K562 (cell line): ENCODE results near the gene PACSIN1. TPM values are rescaled to one million over a fixed set of nuclear protein-coding genes. Genes with fewer than 3 reads are reported as not detected.

ENCODE experiments used
- EP300 ChIP-seq: IDR thresholded peaks from 2 replicates; pipeline ENCODE4 v1.6.1; 2012; ENCODE audit warnings: low read length, improper control_type of control experiment
- ESRRB ChIP-seq: fragments of 250-450 bp; sonication (Bioruptor Pico); IDR thresholded peaks from 2 replicates; pipeline ENCODE4 v1.5.0; 2020; ENCODE audit warnings: mild to moderate bottlenecking, moderate library complexity, borderline replicate concordance
- EZH2 ChIP-seq: IDR thresholded peaks from 2 replicates; pipeline ENCODE4 v1.6.1; 2012; ENCODE audit warnings: low read depth, mild to moderate bottlenecking, inconsistent platforms, low read length, borderline replicate concordance
- GMEB1 ChIP-seq: fragments of 250-450 bp; sonication (Bioruptor Pico); IDR thresholded peaks from 2 replicates; pipeline ENCODE4 v1.4.0; 2020; ENCODE audit warnings: mild to moderate bottlenecking
- HCFC1 ChIP-seq: IDR thresholded peaks from 2 replicates; pipeline ENCODE4 v1.6.1; 2012; ENCODE audit warnings: low read depth, low read length, improper control_type of control experiment
- HMGN3 ChIP-seq: IDR thresholded peaks from 2 replicates; pipeline ENCODE4 v1.6.1; 2011; ENCODE audit warnings: borderline replicate concordance, low read depth, mild to moderate bottlenecking, mixed read lengths, low read length; ENCODE audit not compliant: insufficient read length; ENCODE audit errors: extremely low read depth
- HNRNPL ChIP-seq: fragments of 200-400 bp; formaldehyde crosslinking; IDR thresholded peaks from 2 replicates; pipeline ENCODE4 v1.6.1; 2017; ENCODE audit warnings: low read depth, mild to moderate bottlenecking, low read length
- MCM3 ChIP-seq: fragments of 450-650 bp; IDR thresholded peaks from 2 replicates; pipeline ENCODE4 v1.6.1; 2016
- MXD1 ChIP-seq: fragments of 250-450 bp; sonication (Bioruptor Pico); IDR thresholded peaks from 2 replicates; pipeline ENCODE4 v1.8.0; 2021; ENCODE audit warnings: borderline replicate concordance, mild to moderate bottlenecking, moderate library complexity; ENCODE audit not compliant: poor library complexity, severe bottlenecking
- NFATC3 ChIP-seq: fragments of 450-650 bp; IDR thresholded peaks from 2 replicates; pipeline ENCODE4 v1.6.1; 2017; ENCODE audit warnings: mild to moderate bottlenecking
- OTX1 ChIP-seq: fragments of 450-650 bp; formaldehyde crosslinking; IDR thresholded peaks from 2 replicates; pipeline ENCODE4 v1.4.0; 2022; ENCODE audit warnings: mild to moderate bottlenecking
- PHF20 ChIP-seq: fragments of 450-650 bp; IDR thresholded peaks from 2 replicates; pipeline ENCODE4 v1.6.1; 2018; ENCODE audit not compliant: partially characterized antibody
- PREB ChIP-seq: sonication (generic); formaldehyde crosslinking; IDR thresholded peaks from 2 replicates; pipeline ENCODE4 v1.8.1; 2023; ENCODE audit warnings: mild to moderate bottlenecking, missing genetic modification reagents
- RBM25 ChIP-seq: fragments of 200-400 bp; formaldehyde crosslinking; IDR thresholded peaks from 2 replicates; pipeline ENCODE4 v1.6.1; 2018; ENCODE audit warnings: low read length, low read depth, moderate library complexity; ENCODE audit not compliant: severe bottlenecking
- RBM39 ChIP-seq: fragments of 200-400 bp; formaldehyde crosslinking; optimal IDR thresholded peaks from 2 replicates; pipeline ENCODE3; 2018; ENCODE audit warnings: low read depth, low read length
- ZNF197 ChIP-seq: fragments of 200-800 bp; sonication (Bioruptor generic); IDR thresholded peaks from 2 replicates; pipeline ENCODE4 v1.6.1; 2016; ENCODE audit warnings: low read depth, missing genetic modification characterization, missing compliant biosample characterization
- ZNF239 ChIP-seq: fragments of 250-450 bp; sonication (Bioruptor Pico); IDR thresholded peaks from 2 replicates; pipeline ENCODE4 v1.4.0; 2020; ENCODE audit warnings: mild to moderate bottlenecking
- ZNF696 ChIP-seq: fragments of 250-450 bp; sonication (Bioruptor Pico); conservative IDR thresholded peaks from 2 replicates; pipeline ENCODE4 v1.4.0; 2020; ENCODE audit warnings: mild to moderate bottlenecking, moderate library complexity
- ZNF780A ChIP-seq: fragments of 250-450 bp; sonication (Bioruptor Pico); IDR thresholded peaks from 2 replicates; pipeline ENCODE4 v1.5.0; 2021; ENCODE audit warnings: mild to moderate bottlenecking
- polyA plus RNA-seq, 8 experiments: library from polyadenylated mRNA; depleted of rRNA in 4 of 8; stranded (reverse) in 5 of 8; unstranded in 3 of 8; fragments of >200 nt; fragmentation: Nextera tagmentation in 2 of 8; fragmentation: Illumina TruSeq in 1 of 8; extraction: Ambion mirVana in 2 of 8; extraction: Trizol in 1 of 8; gene quantifications; 2 replicates each; pipeline versions ENCODE4 v1.2.1 to v1.2.3, GENCODE V29; 2011 to 2014; ENCODE audit warnings: inconsistent platforms in 1 of 8, missing spikeins in 1 of 8
- total RNA-seq, 7 experiments: library from RNA; depleted of rRNA in 6 of 7; stranded (reverse); fragments of >200 nt in 6 of 7; fragmentation: Illumina TruSeq in 2 of 7; extraction: Trizol in 2 of 7; gene quantifications; 2 replicates each; pipeline versions ENCODE4 v1.2.1 to v1.2.3, GENCODE V29; 2011 to 2021; ENCODE audit warnings: low replicate concordance in 1 of 7

PACSIN1 gene
- total and polyA plus RNA-seq, 9 of the 15 experiments (the other 6 are each of a cell fraction or from before 2014, with no cell fraction given) = 0.01 to 1.7 (median 0.45) TPM

GRCh38 chr6:34572585-34572984 is 106.7 kb downstream of the PACSIN1 start (continued):
- TF ChIP-seq MXD1 (CRISPR knock-in tag) = no peak
- TF ChIP-seq RBM25 = peak; percentile 97
- no peak for TF ChIP-seq ZNF696 (CRISPR knock-in tag)
- no peak for TF ChIP-seq ESRRB (CRISPR knock-in tag)
- TF ChIP-seq ZNF197 (CRISPR knock-in tag) = no peak
- no peak for TF ChIP-seq ZNF239 (CRISPR knock-in tag)
- no peak for TF ChIP-seq NFATC3
- no peak for TF ChIP-seq HNRNPL
- TF ChIP-seq ZNF780A (CRISPR knock-in tag) = no peak
- no peak for TF ChIP-seq HCFC1
- no peak for TF ChIP-seq HMGN3
- peak; percentile 40 for TF ChIP-seq PHF20
- TF ChIP-seq PREB (CRISPR knock-in tag) = no peak
- TF ChIP-seq RBM39 = no peak
- no peak for TF ChIP-seq EZH2
- TF ChIP-seq OTX1 (CRISPR knock-in tag) = no peak
- no peak for TF ChIP-seq MCM3
- TF ChIP-seq GMEB1 (CRISPR knock-in tag) = no peak
- no peak for TF ChIP-seq EP300
